ENCODE measurements around the gene ROR1. TPM values are rescaled to one million over a fixed set of nuclear protein-coding genes. Genes with fewer than 3 reads are reported as not detected.
A peak's percentile ranks its signal among the peaks of the same experiment; 100 is the strongest.

Gene ROR1
- total and polyA plus RNA-seq, 8 donors, result 25.5 to 95.8 (median 83.0) TPM

- no peaks in the 10 kb centered on the region for H3K27me3 ChIP-seq
- DNase-seq, result no peak
- ATAC-seq, result no peak
- no peak for TF ChIP-seq CTCF (IDR thresholded peaks at IDR 0.05)
- no peak overlapping the region for H3K4me3 ChIP-seq
- H3K36me3 ChIP-seq, result no peaks in the 10 kb centered on the region
- no peaks in the 10 kb centered on the region for H3K9me3 ChIP-seq
- H3K4me1 ChIP-seq, result no peaks in the 10 kb centered on the region
- intact Hi-C loops (cut with DNase I), result no loop called here
- no peak overlapping the region for H3K27ac ChIP-seq
Observed at GRCh38 chr1:63756839-63757238, 17.0 kb upstream of the ROR1 start.

- no peak for ATAC-seq
- Histone ChIP-seq H3K27me3 (no peaks in the 10 kb centered on the region), H3K36me3 (no peaks in the 10 kb centered on the region), H3K27ac (no peak overlapping the region), H3K4me1 (no peaks in the 10 kb centered on the region), H3K4me3 (no peak overlapping the region), H3K9me3 (no peaks in the 10 kb centered on the region)
- TF ChIP-seq CTCF (IDR thresholded peaks at IDR 0.05), result no peak
- intact Hi-C loops (cut with DNase I), result no loop called here
- DNase-seq, result no peak
Observed at GRCh38 chr1:63757334-63757733, 16.5 kb upstream of the ROR1 start.

- no peaks in the 10 kb centered on the region for H3K4me1 ChIP-seq
- H3K27me3 ChIP-seq, result no peaks in the 10 kb centered on the region
- H3K27ac ChIP-seq, result no peak overlapping the region
- no peak for TF ChIP-seq CTCF (IDR thresholded peaks at IDR 0.05)
- H3K4me3 ChIP-seq, result no peak overlapping the region
- ATAC-seq, result peak; percentile 38
- no peaks in the 10 kb centered on the region for H3K36me3 ChIP-seq
- H3K9me3 ChIP-seq, result no peaks in the 10 kb centered on the region
- DNase-seq, result peak in 2 of 4 donors; percentile 46 to 69
- intact Hi-C loops (cut with DNase I), result no loop called here
Observed at GRCh38 chr1:63758791-63759190, 15.0 kb upstream of the ROR1 start.

- no peak overlapping the region for H3K4me3 ChIP-seq
- no peaks in the 10 kb centered on the region for H3K36me3 ChIP-seq
- no peak for TF ChIP-seq CTCF (IDR thresholded peaks at IDR 0.05)
- H3K27ac ChIP-seq, result no peak overlapping the region
- intact Hi-C loops (cut with DNase I), result no loop called here
- H3K4me1 ChIP-seq, result no peaks in the 10 kb centered on the region
- ATAC-seq, result no peak
- no peaks in the 10 kb centered on the region for H3K9me3 ChIP-seq
- H3K27me3 ChIP-seq, result no peaks in the 10 kb centered on the region
- DNase-seq, result no peak
Observed at GRCh38 chr1:63759778-63760177, 14.0 kb upstream of the ROR1 start.

- Histone ChIP-seq H3K27me3 (peaks cover 0 to 37% of the 10 kb centered on the region in 2 donors), H3K27ac (no peak overlapping the region), H3K9me3 (no peaks in the 10 kb centered on the region), H3K4me1 (peaks cover 0 to 17% of the 10 kb centered on the region in 2 donors), H3K4me3 (no peak overlapping the region), H3K36me3 (no peaks in the 10 kb centered on the region)
- intact Hi-C loops (cut with DNase I), result no loop called here
- DNase-seq (no peak), ATAC-seq (no peak)
- no peak for TF ChIP-seq CTCF (IDR thresholded peaks at IDR 0.05)
Observed at GRCh38 chr1:63770381-63770780, 3.4 kb upstream of the ROR1 start.
